GM18858 (cell line): ENCODE measurements around the gene CLIC3.
"Not testable (repeated sequence)": the region's sequence is repeated elsewhere in the genome, so short reads cannot be mapped to it uniquely, and the experiment has no call there.

Experiments used
- ATAC-seq: cut with Tn5 transposase; IDR thresholded peaks from one replicate; pipeline ENCODE4 v1.9.1; 2021; ENCODE audit not compliant: unreplicated experiment

The CLIC3 gene

DNA sequence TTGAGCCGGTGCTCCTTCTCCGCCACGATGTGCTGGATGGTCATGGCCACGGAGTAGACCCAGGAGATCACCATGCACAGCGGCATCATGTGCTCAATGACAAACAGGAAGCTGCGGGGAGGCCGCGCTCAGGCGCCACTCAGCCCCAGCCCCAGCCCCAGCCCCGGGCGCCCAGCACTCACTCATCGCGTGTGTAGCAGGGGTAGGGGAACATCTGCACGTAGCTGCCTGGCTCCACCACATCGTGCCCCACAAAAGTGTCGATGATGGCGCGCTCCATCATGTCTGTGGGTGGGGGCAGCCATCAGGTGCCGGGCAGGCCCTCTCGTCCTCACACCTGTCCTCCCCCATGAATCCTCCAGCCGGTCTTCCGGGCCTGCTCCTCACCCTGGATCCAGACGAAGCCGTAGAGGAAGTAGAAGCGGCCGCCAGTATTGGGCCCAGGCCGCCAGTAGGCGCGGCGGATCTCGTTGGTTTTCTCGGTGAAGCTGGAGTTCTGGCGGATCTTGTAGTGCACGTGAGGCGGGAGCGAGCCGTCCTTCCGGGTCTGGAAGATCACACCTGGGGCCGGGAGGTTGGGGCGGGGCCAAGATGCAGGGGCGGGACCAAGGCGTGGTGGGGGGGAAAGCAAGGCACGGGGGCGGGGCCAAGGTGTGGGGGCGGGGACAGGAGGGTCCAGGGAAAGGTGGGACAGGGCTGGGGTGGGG is 21.6 kb upstream of the CLIC3 start:
- ATAC-seq, result no peak

DNA sequence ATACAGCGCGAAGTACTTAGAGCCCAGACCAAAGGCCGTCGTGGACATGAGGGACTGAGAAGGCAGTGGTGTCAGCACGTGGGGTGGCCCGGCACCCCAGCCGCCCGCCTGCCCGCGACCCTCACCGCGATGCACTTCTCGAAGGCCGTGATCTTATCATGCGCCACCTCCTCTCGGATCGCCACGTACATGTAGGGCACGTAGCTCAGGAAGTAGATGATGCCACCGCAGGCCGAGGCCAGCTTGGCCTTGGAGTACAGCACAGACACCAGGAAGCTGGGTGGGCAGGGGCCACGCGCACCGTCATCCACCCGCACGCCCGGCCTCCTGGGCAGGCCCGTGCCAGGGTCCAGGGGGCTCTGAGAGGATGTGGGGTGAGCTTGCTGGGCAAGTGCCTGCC is 20.7 kb upstream of the CLIC3 start:
- ATAC-seq, result no peak

DNA sequence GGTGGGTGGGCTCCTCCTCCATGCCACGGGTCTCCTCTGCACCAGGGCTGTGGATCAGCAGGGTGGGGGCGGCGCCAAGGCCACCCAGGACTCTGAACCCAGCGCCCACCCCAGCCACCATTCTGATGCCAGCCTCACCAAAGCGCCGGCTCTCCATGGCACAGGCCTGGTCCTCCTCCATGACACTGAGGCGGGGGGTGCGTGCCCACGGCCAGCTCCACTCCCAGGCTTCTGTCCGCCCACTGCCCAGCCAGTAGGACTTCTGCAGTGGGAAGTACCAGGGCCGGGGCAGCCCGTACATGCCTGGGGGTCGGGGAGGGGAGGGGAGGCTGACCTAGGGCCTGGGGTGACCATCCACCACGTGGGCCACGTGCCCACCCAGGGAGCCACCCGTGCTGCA is 20.1 kb upstream of the CLIC3 start:
- no peak for ATAC-seq

DNA sequence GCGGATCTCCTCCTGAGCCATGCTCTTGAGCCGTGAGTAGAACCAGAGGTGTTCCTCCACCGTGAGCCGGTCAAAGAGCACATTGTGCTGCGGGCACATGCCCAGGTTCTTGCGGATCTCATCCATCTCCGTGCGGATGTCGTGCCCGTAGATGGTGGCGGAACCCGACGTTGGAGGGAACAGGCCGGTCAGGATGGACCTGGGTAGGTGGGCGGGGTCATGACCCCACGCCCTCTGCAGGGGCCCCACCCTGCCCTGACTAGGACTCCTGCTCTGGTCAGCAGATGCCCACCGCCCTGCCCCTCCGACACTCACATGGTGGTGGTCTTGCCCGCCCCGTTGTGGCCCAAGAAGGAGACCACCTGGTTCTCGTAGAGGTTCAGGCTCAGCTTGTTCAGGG is 19.6 kb upstream of the CLIC3 start:
- no peak for ATAC-seq

DNA sequence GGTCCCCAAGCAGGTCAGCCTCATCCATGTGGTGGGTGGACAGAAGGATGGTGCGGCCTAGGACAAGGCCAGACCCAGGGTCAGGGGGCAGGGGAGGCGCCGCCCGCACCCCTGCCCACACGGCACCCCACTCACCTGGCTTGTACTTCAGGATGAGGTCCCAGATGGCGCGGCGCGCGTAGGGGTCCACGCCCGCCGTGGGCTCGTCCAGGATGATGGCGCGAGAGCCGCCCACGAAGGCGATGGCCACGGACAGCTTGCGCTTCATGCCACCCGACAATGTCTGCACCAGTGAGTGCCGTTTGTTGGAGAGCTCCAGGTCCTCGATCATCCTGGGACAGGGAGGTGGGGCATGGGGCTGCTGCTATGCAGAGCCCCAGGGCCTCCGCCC is 19.2 kb upstream of the CLIC3 start:
- no peak for ATAC-seq

DNA sequence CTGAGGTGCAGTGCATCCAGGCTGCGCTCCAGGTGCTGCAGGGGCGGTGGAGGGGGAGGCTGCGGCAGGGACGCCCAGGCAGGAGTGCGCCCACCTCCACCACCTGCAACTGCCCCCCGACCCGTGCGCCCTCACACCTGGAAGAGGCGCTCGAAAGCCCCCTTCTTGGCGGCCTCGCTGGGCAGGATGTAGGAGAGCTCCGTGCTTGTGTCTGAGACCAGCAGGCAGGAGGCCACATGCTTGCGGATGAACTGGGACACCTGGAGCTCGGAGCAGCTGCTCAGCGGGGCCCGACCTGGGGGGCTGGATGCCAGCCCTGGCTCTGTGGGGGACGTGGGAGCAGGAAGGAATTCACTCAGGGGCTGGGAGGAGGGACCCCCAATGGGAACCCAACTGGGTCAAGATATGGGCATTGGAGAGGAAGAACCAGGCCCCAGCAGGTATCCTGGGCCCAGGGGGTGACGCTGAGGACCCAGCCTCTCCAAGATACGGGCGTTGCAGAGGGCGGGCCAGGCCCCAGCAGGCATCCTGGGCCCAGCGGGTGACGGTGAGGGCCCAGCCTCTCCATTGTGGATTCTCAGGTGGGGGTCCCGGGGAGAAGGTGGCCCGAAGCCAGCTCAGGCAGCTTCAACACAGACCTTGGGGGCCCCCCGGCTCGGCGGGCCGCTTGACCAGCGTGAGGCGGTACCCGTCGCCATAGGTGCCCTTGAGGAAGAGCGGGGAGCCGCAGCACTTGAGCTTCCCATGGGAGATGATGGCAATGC is 18.6 kb upstream of the CLIC3 start:
- no peak for ATAC-seq

DNA sequence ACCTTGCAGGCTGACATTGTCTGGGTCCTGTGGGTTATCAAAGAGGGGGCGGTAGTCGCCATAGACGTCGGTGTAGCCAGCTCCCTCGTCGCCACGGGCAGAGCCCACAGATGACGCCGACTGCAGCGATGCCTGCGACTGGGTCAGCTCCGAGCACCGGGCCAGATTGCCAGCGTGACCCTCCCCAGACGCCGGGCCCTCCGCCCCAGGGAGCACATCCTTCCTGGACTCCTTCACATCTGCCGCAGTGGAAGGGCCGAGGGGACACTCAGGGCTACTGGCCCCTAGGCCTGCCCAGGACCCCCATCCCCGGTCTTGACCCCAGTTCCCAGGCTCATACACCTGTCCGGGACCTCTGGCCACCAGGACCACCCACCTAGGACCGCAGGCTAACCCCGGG is 17.8 kb upstream of the CLIC3 start:
- ATAC-seq, result no peak

DNA sequence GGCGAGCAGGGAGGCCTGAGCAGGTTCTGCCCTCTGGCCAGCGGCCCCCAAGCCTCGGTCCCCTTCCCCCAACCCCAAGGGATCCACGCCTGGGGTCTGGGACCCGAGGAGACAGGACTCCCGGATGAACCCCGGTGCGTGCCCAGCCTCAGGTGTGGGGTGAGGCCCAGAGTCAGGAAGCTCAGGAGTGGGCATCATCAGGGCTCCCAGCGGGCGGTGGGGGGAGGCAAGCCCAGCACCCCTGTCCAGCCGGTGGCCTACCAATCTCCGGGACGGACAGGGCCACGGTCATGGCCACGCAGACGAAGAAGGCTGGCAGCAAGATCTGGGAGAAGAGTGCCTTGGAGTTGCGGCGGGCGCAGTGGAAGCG is 17.2 kb upstream of the CLIC3 start:
- no peak for ATAC-seq

DNA sequence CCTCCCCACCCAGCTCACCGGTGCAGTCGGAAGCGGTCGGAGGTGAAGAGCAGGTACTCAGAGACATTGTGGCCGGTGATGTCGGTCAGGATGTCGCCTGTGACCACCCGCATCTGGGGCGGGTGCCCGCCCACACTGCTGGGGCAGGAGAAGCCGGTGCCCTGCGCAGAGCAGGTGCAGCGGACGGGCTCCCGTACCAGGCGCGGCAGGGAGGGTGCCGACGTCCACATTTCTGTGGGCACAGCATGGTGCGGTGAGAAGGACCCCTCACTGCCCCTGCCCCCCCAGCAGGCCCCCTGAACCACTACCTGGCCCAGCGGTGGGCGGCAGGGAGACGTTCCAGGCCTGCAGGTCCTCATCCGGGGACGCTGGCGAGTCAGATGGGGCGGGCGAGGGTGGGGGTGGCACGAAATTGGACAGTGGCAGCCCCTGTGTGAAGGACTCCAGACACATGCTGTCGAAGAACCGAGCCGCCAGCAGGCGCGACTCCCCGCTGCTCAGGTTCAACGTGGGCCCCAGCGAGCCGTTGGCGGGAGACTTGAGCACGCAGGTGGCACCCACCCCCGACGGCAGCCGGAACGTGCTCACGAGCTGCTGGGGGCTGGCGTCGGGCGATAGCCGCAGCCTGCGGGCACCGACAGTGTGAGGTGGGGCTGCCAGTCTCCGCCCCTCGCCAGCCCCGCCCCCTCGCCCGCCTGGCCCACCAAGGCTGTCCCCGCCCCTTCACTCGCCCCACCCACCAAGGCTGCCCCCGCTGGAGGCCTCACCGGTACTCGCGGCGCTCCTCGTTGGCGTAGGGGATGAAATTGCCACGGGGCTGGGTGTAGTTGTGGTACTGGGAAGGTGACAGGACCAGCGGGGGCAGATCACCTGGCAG is 16.6 kb upstream of the CLIC3 start:
- no peak for ATAC-seq

DNA sequence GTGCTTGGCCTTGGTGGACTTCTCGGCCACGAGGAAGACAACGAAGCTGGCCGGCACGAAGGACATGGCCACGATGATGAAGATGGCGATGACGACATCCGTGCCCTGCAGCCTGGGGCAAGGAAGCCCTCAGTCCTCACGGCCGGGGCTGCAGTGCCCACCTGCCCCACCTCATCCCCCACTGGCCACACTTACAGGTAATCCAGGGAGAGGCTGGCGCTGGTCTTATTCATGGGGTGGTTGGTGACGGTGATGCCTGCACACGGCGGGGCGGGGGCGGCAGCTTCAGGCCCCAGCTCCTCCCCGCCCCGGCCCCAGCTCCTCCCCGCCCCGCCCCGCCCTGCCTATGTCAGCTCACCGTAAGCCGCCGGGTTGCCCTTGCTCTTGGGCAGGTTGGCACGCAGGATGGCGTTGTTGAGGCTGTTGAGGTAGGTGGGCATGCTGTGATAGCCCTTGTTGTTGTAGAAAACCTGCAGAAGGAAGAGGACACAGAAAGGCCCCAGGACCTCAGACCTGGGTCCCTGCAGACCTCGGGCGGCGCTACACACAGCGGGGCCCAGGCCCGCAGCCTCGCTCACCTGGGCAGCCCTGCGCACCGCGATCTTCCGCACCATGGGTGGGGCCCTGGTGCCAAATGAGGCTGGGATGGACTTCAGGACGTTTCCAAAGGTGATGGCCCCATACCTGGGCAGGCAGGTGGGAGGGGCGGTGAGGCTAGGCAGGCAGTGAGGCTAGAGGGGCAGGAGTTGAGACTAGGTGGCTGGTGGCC is 15.7 kb upstream of the CLIC3 start:
- ATAC-seq, result no peak

DNA sequence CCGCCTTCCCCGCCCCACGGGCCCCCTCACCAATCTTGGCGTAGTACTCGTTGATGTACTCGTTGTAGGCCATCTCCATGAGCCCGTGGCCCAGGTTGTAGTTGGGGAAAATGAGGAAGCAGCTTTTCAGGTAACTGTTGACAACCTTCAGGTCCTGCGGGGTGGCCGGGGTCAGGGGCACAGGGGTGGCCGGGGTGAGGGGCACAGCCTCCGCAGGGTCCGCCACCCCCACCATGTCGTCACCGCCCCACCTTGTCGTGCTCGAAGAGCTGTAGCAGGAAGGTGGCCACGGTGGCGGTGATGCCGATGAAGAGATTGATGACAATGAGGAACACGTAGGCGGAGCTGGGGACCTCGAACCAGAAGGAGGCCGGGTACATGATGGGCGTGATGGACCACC is 14.8 kb upstream of the CLIC3 start:
- no peak for ATAC-seq

DNA sequence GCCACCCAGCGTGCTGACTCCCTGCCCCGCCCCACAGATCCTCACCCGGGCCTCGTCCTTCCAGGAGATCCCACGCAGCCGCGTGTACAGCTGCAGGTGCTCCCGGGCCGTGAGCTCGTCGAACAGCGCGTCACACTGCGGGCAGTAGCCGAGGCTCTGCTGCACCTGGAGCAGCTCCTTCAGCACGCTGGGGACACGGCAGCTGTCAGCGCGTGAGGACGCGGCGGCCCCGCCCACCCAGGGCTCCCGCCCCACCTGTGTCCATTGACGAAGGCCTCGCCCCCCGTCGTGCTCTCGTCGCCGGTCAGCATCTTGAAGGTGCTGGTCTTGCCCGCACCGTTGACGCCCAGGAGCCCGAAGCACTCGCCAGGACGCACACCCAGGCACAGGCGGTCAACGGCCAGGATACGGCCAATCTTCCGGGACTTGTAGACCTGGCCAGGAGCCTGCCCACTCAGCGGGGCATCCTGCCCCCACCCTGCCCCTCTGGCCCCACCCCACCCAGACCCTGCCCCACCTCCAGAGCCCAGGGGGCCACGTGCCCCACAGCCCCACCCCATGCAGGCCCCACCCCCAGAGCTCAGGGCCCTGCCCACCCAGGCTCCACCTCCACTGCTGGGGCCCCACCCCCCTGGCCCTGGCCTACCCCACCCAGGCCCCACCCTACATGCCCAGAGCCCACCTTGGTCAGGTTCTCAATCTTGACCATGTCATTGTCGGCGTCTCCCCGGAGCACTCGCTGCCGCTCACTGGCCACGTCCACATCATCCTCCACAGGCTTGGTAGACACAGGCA is 13.8 kb upstream of the CLIC3 start:
- ATAC-seq, result no peak

DNA sequence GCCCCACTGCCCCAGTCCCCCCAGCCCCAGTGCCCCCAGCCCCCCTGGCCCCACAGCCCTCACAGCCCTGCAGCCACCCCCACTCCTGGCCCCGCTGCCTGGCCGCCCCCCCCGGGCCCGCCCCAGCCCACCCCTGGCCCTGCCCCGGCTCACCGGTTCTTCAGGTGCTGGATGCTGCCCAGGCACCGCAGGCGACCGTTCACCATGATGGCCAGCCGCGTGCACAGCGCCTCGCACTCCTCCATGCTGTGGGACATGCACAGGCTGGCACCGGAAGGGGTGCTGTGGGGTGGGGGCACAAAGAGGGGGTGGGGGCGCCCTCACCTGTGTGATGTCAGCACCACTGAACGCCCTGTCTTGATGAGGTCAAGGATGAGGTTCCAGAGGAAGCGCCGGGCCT is 12.8 kb upstream of the CLIC3 start:
- ATAC-seq, result no peak

DNA sequence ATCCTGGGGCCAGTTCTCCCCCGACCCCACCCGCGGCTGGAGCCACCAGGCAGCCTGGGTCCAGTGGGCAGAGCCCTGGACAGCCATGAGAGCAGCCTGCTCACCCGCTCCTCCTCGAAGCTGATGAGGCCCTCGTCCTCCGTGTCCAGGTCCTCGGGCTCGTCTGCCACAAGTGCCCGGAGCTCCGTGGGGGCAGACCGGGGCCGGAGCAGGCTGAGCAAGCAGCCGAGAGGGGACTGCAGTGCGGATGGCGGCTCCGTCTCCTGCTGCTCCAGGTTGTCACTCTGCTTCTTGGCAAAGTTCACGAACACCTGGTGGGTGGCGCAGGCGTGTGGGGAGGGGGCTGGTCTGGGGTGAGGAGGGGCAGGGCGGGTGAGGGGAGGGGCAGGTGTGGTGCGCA is 11.9 kb upstream of the CLIC3 start:
- ATAC-seq, result no peak

DNA sequence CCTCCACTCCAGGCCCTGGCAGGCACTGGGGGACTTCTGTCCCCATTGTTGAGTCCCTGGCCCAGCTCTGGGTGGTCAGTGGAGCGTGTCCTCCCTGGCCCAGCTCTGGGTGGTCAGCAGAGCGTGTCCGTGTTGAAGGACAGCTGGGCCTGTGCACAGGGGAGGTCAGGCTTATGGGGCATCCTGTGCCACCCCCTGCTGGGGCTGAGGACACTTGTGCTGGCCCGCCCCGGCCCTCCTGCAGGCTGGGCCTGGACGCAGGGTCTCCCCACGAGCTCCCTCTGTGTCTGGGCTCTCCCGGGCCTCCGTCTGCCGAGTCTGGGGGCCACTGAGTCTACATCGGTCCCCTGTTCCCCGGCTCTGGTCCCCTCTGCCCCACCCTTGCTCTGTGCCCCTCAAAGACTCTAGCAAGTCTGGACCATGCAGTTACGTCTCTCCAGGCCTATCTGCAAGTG is 11.5 kb upstream of the CLIC3 start:
- no peak for ATAC-seq

DNA sequence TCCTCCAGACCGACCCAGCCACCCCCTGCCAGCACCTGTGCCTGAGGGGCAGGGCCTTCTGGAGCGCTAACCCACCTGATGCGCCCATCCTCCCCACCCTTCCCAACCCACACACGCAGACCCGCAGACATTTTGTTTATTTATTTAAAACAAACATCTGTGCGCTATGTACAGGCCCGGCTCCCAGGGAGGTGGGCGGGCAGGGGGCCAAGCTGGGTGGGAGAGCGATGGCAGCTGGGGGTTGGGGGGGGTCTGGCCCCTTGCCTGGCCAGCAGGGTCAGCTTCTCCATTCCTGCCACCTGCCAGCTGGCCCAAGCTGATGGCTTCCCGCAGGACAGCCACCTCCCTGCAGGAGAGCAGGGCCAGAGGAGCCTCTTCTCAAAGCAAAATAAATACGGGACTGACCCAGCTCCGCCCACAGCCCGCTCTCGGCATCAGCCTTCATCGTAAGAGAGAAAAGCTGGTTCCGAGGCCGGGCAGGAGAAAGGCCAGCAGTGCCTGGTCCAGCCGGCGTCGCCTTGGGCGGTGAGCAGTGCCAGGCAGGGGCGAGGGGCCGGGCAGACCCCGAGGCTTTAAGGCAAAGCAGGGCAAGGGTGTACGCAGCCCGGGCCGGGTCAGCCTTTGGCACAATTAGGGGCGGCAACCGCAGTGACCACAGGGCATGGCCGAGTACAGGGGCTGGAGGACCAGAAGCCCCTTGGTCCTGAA is 10.9 kb upstream of the CLIC3 start:
- ATAC-seq, result no peak

DNA sequence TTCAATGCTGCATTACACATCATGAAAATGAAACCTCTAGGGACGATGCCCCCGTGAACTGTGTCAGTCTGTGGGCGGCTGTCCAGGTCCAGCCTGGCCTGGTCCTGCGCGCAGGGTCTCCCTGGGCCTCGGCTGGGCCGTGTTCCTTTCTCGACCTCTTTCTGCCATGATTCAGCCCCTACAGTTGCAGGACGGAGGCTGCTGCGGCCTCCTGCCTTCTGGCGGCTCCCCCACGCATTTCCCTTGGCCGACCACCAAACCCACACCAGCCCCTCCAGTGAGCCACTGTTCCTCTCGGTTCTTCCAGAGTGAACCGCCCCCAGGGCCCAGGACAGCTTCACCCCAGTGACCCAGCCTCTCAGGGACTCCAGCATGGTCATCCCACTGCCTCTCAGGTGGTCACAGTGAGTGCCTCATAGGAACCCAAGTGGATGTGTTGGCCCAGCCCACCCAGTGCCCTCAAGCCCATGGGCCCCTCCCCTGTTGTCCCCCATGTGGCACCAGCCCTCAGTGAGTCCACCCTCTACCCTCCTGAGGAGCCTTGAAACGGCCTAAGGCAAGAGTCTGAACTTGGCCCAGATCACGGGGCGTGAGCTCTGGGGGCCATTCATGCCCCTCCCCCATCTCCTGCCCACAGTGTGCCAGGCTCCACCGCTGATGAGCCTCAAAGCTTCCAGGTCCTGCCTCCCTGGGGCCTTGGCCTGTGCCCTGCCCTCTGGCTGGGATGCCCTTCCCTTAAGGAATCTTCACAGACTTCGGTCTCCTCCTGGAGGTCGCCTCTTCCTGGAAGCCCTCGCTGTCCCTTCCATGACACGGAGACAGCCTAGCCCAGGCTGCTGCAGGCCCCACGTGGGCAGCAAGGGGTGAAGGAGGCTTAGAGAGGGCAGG is 10.0 kb upstream of the CLIC3 start:
- ATAC-seq, result no peak

DNA sequence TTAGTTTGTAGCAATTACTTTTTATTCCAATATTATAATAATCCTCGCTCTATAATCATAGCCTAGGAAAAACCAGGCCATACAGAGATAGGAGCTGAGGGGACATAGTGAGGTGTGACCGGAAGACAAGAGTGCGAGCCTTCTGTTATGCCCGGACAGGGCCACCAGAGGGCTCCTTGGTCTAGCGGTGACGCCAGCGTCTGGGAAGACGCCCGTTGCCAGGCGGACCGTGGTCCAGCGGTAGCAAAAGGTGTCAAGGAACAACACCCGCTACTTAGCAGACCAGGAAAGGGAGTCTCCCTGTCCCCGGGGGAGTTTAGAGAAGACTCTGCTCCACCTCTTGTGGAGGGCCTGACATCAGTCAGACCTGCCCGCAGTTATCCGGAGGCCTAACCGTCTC is 7.9 kb upstream of the CLIC3 start:
- not testable (repeated sequence) for ATAC-seq

DNA sequence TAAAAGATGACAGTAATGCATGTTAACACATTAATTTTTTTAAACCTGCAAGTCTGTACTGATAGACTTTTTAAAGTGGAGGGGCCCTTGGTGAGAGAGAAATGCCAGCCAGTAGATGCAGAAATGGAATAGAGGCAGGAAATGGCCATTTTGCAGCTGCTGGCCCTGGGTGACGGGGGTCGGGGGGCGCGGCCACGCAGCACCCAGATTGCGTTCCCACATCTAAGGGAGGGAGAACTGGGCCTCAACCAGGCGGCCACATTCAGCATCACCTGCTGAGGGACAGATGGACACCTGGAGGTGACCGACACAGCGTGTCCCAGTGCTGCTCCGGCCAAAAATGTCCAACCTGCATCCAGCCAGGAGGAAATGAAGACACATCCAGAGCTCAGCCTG is 6.3 kb upstream of the CLIC3 start:
- ATAC-seq, result no peak
